HEK293T (cell line): ENCODE measurements around the gene LIFR.

Experiments
- ARNT ChIP-seq: fragments of 450-650 bp; IDR thresholded peaks from 2 replicates; pipeline ENCODE4 v1.6.1; 2017; ENCODE audit warnings: mild to moderate bottlenecking
- BHLHE40 ChIP-seq: fragments of 450-650 bp; IDR thresholded peaks from 2 replicates; pipeline ENCODE4 v1.6.1; 2016; ENCODE audit warnings: mild to moderate bottlenecking, moderate library complexity, borderline replicate concordance
- CTBP1 ChIP-seq: fragments of 450-650 bp; IDR thresholded peaks from 2 replicates; pipeline ENCODE4 v1.6.1; 2016; ENCODE audit warnings: borderline replicate concordance
- ELF4 ChIP-seq: fragments of 450-650 bp; IDR thresholded peaks from 2 replicates; pipeline ENCODE4 v1.6.1; 2017; ENCODE audit warnings: antibody characterized with exemption
- SP1 ChIP-seq: fragments of 450-650 bp; IDR thresholded peaks from 2 replicates; pipeline ENCODE4 v1.6.1; 2017
- TARDBP ChIP-seq: fragments of 450-650 bp; IDR thresholded peaks from 2 replicates; pipeline ENCODE4 v1.6.1; 2016

GRCh38 chr5:38589629-38590028 is 33.2 kb upstream of the LIFR start:
- no peak for TF ChIP-seq ELF4
- no peak for TF ChIP-seq CTBP1
- no peak for TF ChIP-seq ARNT
- TF ChIP-seq BHLHE40, result no peak
- TF ChIP-seq SP1, result no peak
- TF ChIP-seq TARDBP, result no peak
